ENCODE data around the gene KMT2C. TPM values are rescaled to one million over a fixed set of nuclear protein-coding genes. Genes with fewer than 3 reads are reported as not detected.
A peak's percentile ranks its signal among the peaks of the same experiment; 100 is the strongest.
"Not testable (repeated sequence)": the region's sequence is repeated elsewhere in the genome, so short reads cannot be mapped to it uniquely, and the experiment has no call there.

Gene KMT2C
- total RNA-seq, 3 donors from 2014 or later (not counting 1 experiment from before 2014, with no cell fraction given), result 159 to 177 (median 167) TPM

GRCh38 chr7:152406491-152406890 is 29.3 kb downstream of the KMT2C start:
- WGBS (ENCODE audit: insufficient coverage), result 25% methylated on average over 3 of the region's 3 CpGs
- peak in 1 of 3 donors; percentile 18 for ATAC-seq
- no peaks in the 10 kb centered on the region for H3K27me3 Mint-ChIP-seq (ENCODE audit: low read depth in 2 of 2)

GRCh38 chr7:152406030-152406429 is 29.8 kb downstream of the KMT2C start:
- H3K9me3 Mint-ChIP-seq, result peaks cover 9 to 17% of the 10 kb centered on the region in 2 donors
- H3K27ac Mint-ChIP-seq, result peak overlapping the region in 1 of 2 donors; percentile 24
- H3K27me3 ChIP-seq (ENCODE audit: control insufficient read depth, insufficient read depth, low read length); DNase-seq; H3K4me3 Mint-ChIP-seq; H3K27me3 Mint-ChIP-seq (ENCODE audit: low read depth in 2 of 2); intact Hi-C loops (cut with micrococcal nuclease); H3K36me3 ChIP-seq (ENCODE audit: control insufficient read depth, insufficient read depth, low read length); H3K27ac ChIP-seq (ENCODE audit: low read length); H3K4me1 ChIP-seq (ENCODE audit: control insufficient read depth, insufficient read depth, low read length); H3K4me3 ChIP-seq (ENCODE audit: low read length): not testable (repeated sequence)
- WGBS (ENCODE audit: insufficient coverage), result 65% methylated on average over 2 of the region's 2 CpGs
- peaks cover 18% of the 10 kb centered on the region for H3K36me3 Mint-ChIP-seq
- H3K4me1 Mint-ChIP-seq, result peaks cover under 1 to 12% of the 10 kb centered on the region in 2 donors
- peak in 1 of 3 donors; percentile 13 for ATAC-seq
- H3K9me3 ChIP-seq (ENCODE audit: control insufficient read depth, insufficient read depth, low read length), result peaks cover 15% of the 10 kb centered on the region

More at GRCh38 chr7:152406491-152406890, 29.3 kb downstream of the KMT2C start:
- Histone ChIP-seq H3K27me3 (ENCODE audit: control insufficient read depth, insufficient read depth, low read length) (no peaks in the 10 kb centered on the region), H3K4me1 (ENCODE audit: control insufficient read depth, insufficient read depth, low read length) (no peaks in the 10 kb centered on the region), H3K36me3 (ENCODE audit: control insufficient read depth, insufficient read depth, low read length) (no peaks in the 10 kb centered on the region), H3K9me3 (ENCODE audit: control insufficient read depth, insufficient read depth, low read length) (peaks cover 15% of the 10 kb centered on the region), H3K27ac (ENCODE audit: low read length) (no peak overlapping the region), H3K4me3 (ENCODE audit: low read length) (no peak overlapping the region)
- H3K4me1 Mint-ChIP-seq, result peaks cover 5 to 17% of the 10 kb centered on the region in 2 donors
- H3K9me3 Mint-ChIP-seq, result peaks cover 9 to 15% of the 10 kb centered on the region in 2 donors
- no peak overlapping the region for H3K4me3 Mint-ChIP-seq
- peaks cover 18% of the 10 kb centered on the region for H3K36me3 Mint-ChIP-seq
- no peak for TF ChIP-seq CTCF (IDR thresholded peaks at IDR 0.05)
- H3K27ac Mint-ChIP-seq, result peak overlapping the region in 1 of 2 donors; percentile 24
- DNase-seq, result no peak
- intact Hi-C loops (cut with micrococcal nuclease), result no loop called here

- Mint-ChIP-seq H3K4me1 (peaks cover 14 to 29% of the 10 kb centered on the region in 2 donors), H3K27me3 (ENCODE audit: low read depth in 2 of 2) (no peaks in the 10 kb centered on the region), H3K36me3 (peaks cover 18% of the 10 kb centered on the region), H3K9me3 (peaks cover 9 to 17% of the 10 kb centered on the region in 2 donors), H3K27ac (no peak overlapping the region), H3K4me3 (no peak overlapping the region)
- Histone ChIP-seq H3K36me3 (ENCODE audit: control insufficient read depth, insufficient read depth, low read length) (no peaks in the 10 kb centered on the region), H3K27ac (ENCODE audit: low read length) (no peak overlapping the region), H3K4me3 (ENCODE audit: low read length) (no peak overlapping the region), H3K9me3 (ENCODE audit: control insufficient read depth, insufficient read depth, low read length) (peaks cover 15% of the 10 kb centered on the region), H3K27me3 (ENCODE audit: control insufficient read depth, insufficient read depth, low read length) (no peaks in the 10 kb centered on the region), H3K4me1 (ENCODE audit: control insufficient read depth, insufficient read depth, low read length) (peaks cover 2% of the 10 kb centered on the region)
- intact Hi-C loops (cut with micrococcal nuclease), result no loop called here
- DNase-seq (no peak), ATAC-seq (peak in 1 of 3 donors; percentile 18)
- 54% methylated on average over 4 of the region's 4 CpGs for WGBS (ENCODE audit: insufficient coverage)
- no peak for TF ChIP-seq CTCF (IDR thresholded peaks at IDR 0.05)
Measured at GRCh38 chr7:152403726-152404125, 32.1 kb downstream of the KMT2C start.

- no peaks in the 10 kb centered on the region for H3K36me3 ChIP-seq (ENCODE audit: control insufficient read depth, insufficient read depth, low read length)
- DNase-seq (no peak), ATAC-seq (peak in 1 of 3 donors; percentile 22)
- Mint-ChIP-seq H3K27me3 (ENCODE audit: low read depth in 2 of 2) (no peaks in the 10 kb centered on the region), H3K4me3 (no peak overlapping the region), H3K9me3 (peaks cover 9 to 17% of the 10 kb centered on the region in 2 donors), H3K27ac (no peak overlapping the region), H3K4me1 (peaks cover 25 to 40% of the 10 kb centered on the region in 2 donors), H3K36me3 (peaks cover 18% of the 10 kb centered on the region)
- no peak overlapping the region for H3K4me3 ChIP-seq (ENCODE audit: low read length)
- 58% methylated on average over 5 of the region's 5 CpGs for whole genome bisulfite sequencing (ENCODE audit: insufficient coverage)
- peaks cover 7% of the 10 kb centered on the region for H3K4me1 ChIP-seq (ENCODE audit: control insufficient read depth, insufficient read depth, low read length)
- no peak for TF ChIP-seq CTCF (IDR thresholded peaks at IDR 0.05)
- intact Hi-C loops (cut with micrococcal nuclease), result no loop called here
- peaks cover 15% of the 10 kb centered on the region for H3K9me3 ChIP-seq (ENCODE audit: control insufficient read depth, insufficient read depth, low read length)
- H3K27ac ChIP-seq (ENCODE audit: low read length), result no peak overlapping the region
- H3K27me3 ChIP-seq (ENCODE audit: control insufficient read depth, insufficient read depth, low read length), result no peaks in the 10 kb centered on the region
Measured at GRCh38 chr7:152402384-152403250, 33.2 kb downstream of the KMT2C start.

Data from natural killer cell (primary cell).